ENCODE results near the gene PRDM8.

Gene PRDM8

GRCh38 chr4:80201252-80202151, 4.2 kb downstream of the PRDM8 start:
- H3K4me3 ChIP-seq (ENCODE audit: low read length) = peak overlapping the region; percentile 5
- TF ChIP-seq CTCF (IDR thresholded peaks at IDR 0.05; ENCODE audit: insufficient read depth, low read depth, low read length, missing control alignments) = no peak
- DNase-seq (ENCODE audit: low read depth) = peak; percentile 46

- H3K4me3 ChIP-seq (ENCODE audit: low read length) = peak overlapping the region; percentile 55
- peak; percentile 43 for TF ChIP-seq CTCF (IDR thresholded peaks at IDR 0.05; ENCODE audit: insufficient read depth, low read depth, low read length, missing control alignments)
- DNase-seq (ENCODE audit: low read depth) = peak; percentile 80
Measured at GRCh38 chr4:80202190-80202711, 4.9 kb downstream of the PRDM8 start.

- peak; percentile 38 for DNase-seq (ENCODE audit: low read depth)
- TF ChIP-seq CTCF (IDR thresholded peaks at IDR 0.05; ENCODE audit: insufficient read depth, low read depth, low read length, missing control alignments) = no peak
- H3K4me3 ChIP-seq (ENCODE audit: low read length) = peak overlapping the region; percentile 25
Measured at GRCh38 chr4:80202741-80203553, 5.6 kb downstream of the PRDM8 start.

GRCh38 chr4:80204433-80205011, 7.2 kb downstream of the PRDM8 start:
- no peak for DNase-seq (ENCODE audit: low read depth)
- TF ChIP-seq CTCF (IDR thresholded peaks at IDR 0.05; ENCODE audit: insufficient read depth, low read depth, low read length, missing control alignments) = no peak
- H3K4me3 ChIP-seq (ENCODE audit: low read length) = no peak overlapping the region

GRCh38 chr4:80206111-80206510, 8.8 kb downstream of the PRDM8 start:
- TF ChIP-seq CTCF (IDR thresholded peaks at IDR 0.05; ENCODE audit: insufficient read depth, low read depth, low read length, missing control alignments) = no peak
- no peak for DNase-seq (ENCODE audit: low read depth)
- H3K4me3 ChIP-seq (ENCODE audit: low read length) = no peak overlapping the region

GRCh38 chr4:80206521-80207171, 9.3 kb downstream of the PRDM8 start:
- DNase-seq (ENCODE audit: low read depth) = no peak
- no peak overlapping the region for H3K4me3 ChIP-seq (ENCODE audit: low read length)

More at GRCh38 chr4:80206521-80207171, 9.3 kb downstream of the PRDM8 start:
- no peak for TF ChIP-seq CTCF (IDR thresholded peaks at IDR 0.05; ENCODE audit: insufficient read depth, low read depth, low read length, missing control alignments)

All from epithelial cell of esophagus (primary cell).